ENCODE data around the gene THSD4.

The THSD4 gene

DNA sequence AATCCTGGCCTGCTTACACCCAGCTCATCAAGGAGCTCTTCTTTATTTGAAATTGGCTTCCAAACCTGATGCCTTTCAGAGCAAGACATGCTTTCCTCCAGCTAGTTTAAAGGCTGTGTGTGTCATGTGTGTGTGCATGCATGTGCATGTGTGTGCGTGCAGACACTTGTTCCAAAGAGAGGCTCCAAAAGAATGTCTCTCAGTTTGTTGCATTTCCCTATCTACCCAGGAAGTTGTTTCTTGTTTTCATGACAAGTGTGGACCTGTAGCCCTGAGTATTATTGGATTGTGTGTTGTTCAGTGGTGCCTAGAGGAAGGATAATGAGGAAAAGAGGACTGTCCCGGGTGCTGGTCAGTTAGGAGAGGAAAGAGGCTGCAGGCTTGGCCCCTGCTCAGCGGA, 240.0 kb downstream of the THSD4 start:
- H3K4me1 ChIP-seq (ENCODE audit: control insufficient read depth, insufficient read depth, low read depth, low read length) = no peaks in the 10 kb centered on the region
- no peak for DNase-seq
- H3K4ac ChIP-seq (ENCODE audit: low read depth in 1 of 2, low read length in 2 of 2) = no peak overlapping the region
- no peak overlapping the region for H3K27ac ChIP-seq (ENCODE audit: low read length, poor library complexity, severe bottlenecking)
- WGBS = 95% methylated on average over 3 of the region's 3 CpGs
- peaks cover 0 to 7% of the 10 kb centered on the region in 2 experiments for H3K36me3 ChIP-seq (ENCODE audit: control insufficient read depth in 1 of 2, insufficient read depth in 2 of 2, low read depth in 1 of 2, low read length in 2 of 2)
- no peak overlapping the region for H2AK5ac ChIP-seq (ENCODE audit: low read length, severe bottlenecking)
- H2AFZ ChIP-seq (ENCODE audit: low read depth, low read length) = no peak overlapping the region
- no peak overlapping the region for H3K9ac ChIP-seq (ENCODE audit: low read length)
- no peak overlapping the region for H3K4me2 ChIP-seq (ENCODE audit: low read length, poor library complexity, severe bottlenecking)
- H2BK120ac ChIP-seq (ENCODE audit: low read depth, low read length) = no peak overlapping the region
- no peak overlapping the region for H3K4me3 ChIP-seq (ENCODE audit: insufficient read depth in 1 of 2, low read depth in 1 of 2, low read length in 2 of 2)
- no peaks in the 10 kb centered on the region for H3K79me1 ChIP-seq (replicated peaks; ENCODE audit: low read length, poor library complexity, severe bottlenecking)
- H3K14ac ChIP-seq (ENCODE audit: low read length in 2 of 2) = no peak overlapping the region
- no peak overlapping the region for H2BK15ac ChIP-seq (ENCODE audit: low read depth, poor library complexity, severe bottlenecking)
- no peak overlapping the region for H2BK12ac ChIP-seq (ENCODE audit: low read length in 2 of 2)
- no peaks in the 10 kb centered on the region for H3K9me3 ChIP-seq (ENCODE audit: control insufficient read depth, low read length)
- H3K18ac ChIP-seq (ENCODE audit: low read depth in 1 of 2, low read length in 2 of 2) = no peak overlapping the region
- no peak overlapping the region for H4K91ac ChIP-seq (ENCODE audit: low read length)
- H3K23ac ChIP-seq (ENCODE audit: low read length in 2 of 2) = no peak overlapping the region
- no peaks in the 10 kb centered on the region for H3K27me3 ChIP-seq (ENCODE audit: control insufficient read depth in 1 of 2, insufficient read depth in 1 of 2, low read length in 2 of 2)
- H4K8ac ChIP-seq (ENCODE audit: low read length) = no peak overlapping the region
- no peak overlapping the region for H2BK5ac ChIP-seq (ENCODE audit: low read depth, low read length, poor library complexity, severe bottlenecking)

DNA sequence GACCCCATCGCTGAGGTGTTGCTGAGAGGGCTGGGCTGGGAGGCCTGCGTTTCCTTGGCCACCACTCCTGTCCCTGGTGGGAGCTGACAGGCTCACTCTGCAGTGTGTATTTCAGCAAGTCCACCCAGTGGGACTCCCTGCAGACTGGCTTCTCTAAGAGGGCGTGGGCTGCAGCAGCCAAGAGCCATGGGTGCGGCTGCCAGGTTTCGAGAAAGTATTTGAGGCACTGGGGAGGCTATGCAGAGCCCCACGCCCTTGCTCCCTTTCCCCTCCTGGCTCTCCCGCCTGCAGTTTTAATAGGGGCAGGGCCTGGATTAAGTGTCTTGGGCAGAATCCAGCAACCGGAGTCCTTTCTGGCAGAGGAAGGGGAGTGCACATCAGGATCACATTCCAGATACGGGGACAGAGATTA, 242.1 kb downstream of the THSD4 start:
- Histone ChIP-seq H3K9me3 (ENCODE audit: control insufficient read depth, low read length) (no peaks in the 10 kb centered on the region), H3K4me3 (ENCODE audit: insufficient read depth in 1 of 2, low read depth in 1 of 2, low read length in 2 of 2) (no peak overlapping the region), H2BK12ac (ENCODE audit: low read length in 2 of 2) (no peak overlapping the region), H3K9ac (ENCODE audit: low read length) (no peak overlapping the region), H4K8ac (ENCODE audit: low read length) (no peak overlapping the region), H3K36me3 (ENCODE audit: control insufficient read depth in 1 of 2, insufficient read depth in 2 of 2, low read depth in 1 of 2, low read length in 2 of 2) (peaks cover 0 to 7% of the 10 kb centered on the region in 2 experiments), H2AFZ (ENCODE audit: low read depth, low read length) (no peak overlapping the region), H2BK5ac (ENCODE audit: low read depth, low read length, poor library complexity, severe bottlenecking) (no peak overlapping the region), H4K91ac (ENCODE audit: low read length) (no peak overlapping the region), H2BK15ac (ENCODE audit: low read depth, poor library complexity, severe bottlenecking) (no peak overlapping the region), H2AK5ac (ENCODE audit: low read length, severe bottlenecking) (no peak overlapping the region), H3K14ac (ENCODE audit: low read length in 2 of 2) (peak overlapping the region in 1 of 2 experiments; percentile 71), H3K4me2 (ENCODE audit: low read length, poor library complexity, severe bottlenecking) (no peak overlapping the region), H3K18ac (ENCODE audit: low read depth in 1 of 2, low read length in 2 of 2) (no peak overlapping the region), H3K23ac (ENCODE audit: low read length in 2 of 2) (no peak overlapping the region), H3K4ac (ENCODE audit: low read depth in 1 of 2, low read length in 2 of 2) (no peak overlapping the region), H3K79me1 (replicated peaks; ENCODE audit: low read length, poor library complexity, severe bottlenecking) (no peaks in the 10 kb centered on the region), H3K27ac (ENCODE audit: low read length, poor library complexity, severe bottlenecking) (no peak overlapping the region), H3K4me1 (ENCODE audit: control insufficient read depth, insufficient read depth, low read depth, low read length) (no peaks in the 10 kb centered on the region), H3K27me3 (ENCODE audit: control insufficient read depth in 1 of 2, insufficient read depth in 1 of 2, low read length in 2 of 2) (no peaks in the 10 kb centered on the region), H2BK120ac (ENCODE audit: low read depth, low read length) (no peak overlapping the region)
- DNase-seq = no peak
- 92% methylated on average over 9 of the region's 9 CpGs for WGBS

DNA sequence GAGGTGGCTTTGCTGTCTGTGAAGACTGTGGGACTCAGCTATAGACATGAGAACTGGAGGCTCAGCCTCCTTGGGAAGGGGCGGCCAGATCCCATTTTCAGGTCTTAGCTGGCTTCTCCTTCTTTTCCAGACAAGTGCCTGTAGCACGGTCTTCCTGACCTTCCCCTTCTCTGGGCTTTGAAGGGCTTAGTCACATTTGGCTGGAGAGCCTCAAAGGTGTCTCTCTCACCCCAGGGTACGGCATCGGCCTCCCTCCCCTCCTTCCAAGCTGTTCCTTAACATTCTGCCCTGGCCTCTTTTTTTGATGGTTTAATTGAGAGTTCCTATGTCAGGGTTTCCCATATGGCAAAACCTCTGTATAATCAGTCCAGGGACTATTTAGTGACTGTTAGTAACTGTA, 242.7 kb downstream of the THSD4 start:
- H3K14ac ChIP-seq (ENCODE audit: low read length in 2 of 2) = no peak overlapping the region
- no peak overlapping the region for H4K8ac ChIP-seq (ENCODE audit: low read length)
- H3K18ac ChIP-seq (ENCODE audit: low read depth in 1 of 2, low read length in 2 of 2) = no peak overlapping the region
- H2BK12ac ChIP-seq (ENCODE audit: low read length in 2 of 2) = no peak overlapping the region
- H3K4ac ChIP-seq (ENCODE audit: low read depth in 1 of 2, low read length in 2 of 2) = no peak overlapping the region
- H3K4me2 ChIP-seq (ENCODE audit: low read length, poor library complexity, severe bottlenecking) = no peak overlapping the region
- H3K79me1 ChIP-seq (replicated peaks; ENCODE audit: low read length, poor library complexity, severe bottlenecking) = no peaks in the 10 kb centered on the region
- no peak overlapping the region for H2BK5ac ChIP-seq (ENCODE audit: low read depth, low read length, poor library complexity, severe bottlenecking)
- H3K9me3 ChIP-seq (ENCODE audit: control insufficient read depth, low read length) = no peaks in the 10 kb centered on the region
- H3K27me3 ChIP-seq (ENCODE audit: control insufficient read depth in 1 of 2, insufficient read depth in 1 of 2, low read length in 2 of 2) = no peaks in the 10 kb centered on the region
- H3K23ac ChIP-seq (ENCODE audit: low read length in 2 of 2) = no peak overlapping the region
- H4K91ac ChIP-seq (ENCODE audit: low read length) = no peak overlapping the region
- no peaks in the 10 kb centered on the region for H3K4me1 ChIP-seq (ENCODE audit: control insufficient read depth, insufficient read depth, low read depth, low read length)
- no peak overlapping the region for H3K27ac ChIP-seq (ENCODE audit: low read length, poor library complexity, severe bottlenecking)
- H2BK15ac ChIP-seq (ENCODE audit: low read depth, poor library complexity, severe bottlenecking) = no peak overlapping the region
- no peak overlapping the region for H3K4me3 ChIP-seq (ENCODE audit: insufficient read depth in 1 of 2, low read depth in 1 of 2, low read length in 2 of 2)
- H2AFZ ChIP-seq (ENCODE audit: low read depth, low read length) = no peak overlapping the region
- H3K36me3 ChIP-seq (ENCODE audit: control insufficient read depth in 1 of 2, insufficient read depth in 2 of 2, low read depth in 1 of 2, low read length in 2 of 2) = peaks cover 0 to 7% of the 10 kb centered on the region in 2 experiments
- H3K9ac ChIP-seq (ENCODE audit: low read length) = no peak overlapping the region
- no peak overlapping the region for H2BK120ac ChIP-seq (ENCODE audit: low read depth, low read length)
- H2AK5ac ChIP-seq (ENCODE audit: low read length, severe bottlenecking) = no peak overlapping the region
- 95% methylated on average over 2 of the region's 4 CpGs for WGBS
- DNase-seq = no peak

DNA sequence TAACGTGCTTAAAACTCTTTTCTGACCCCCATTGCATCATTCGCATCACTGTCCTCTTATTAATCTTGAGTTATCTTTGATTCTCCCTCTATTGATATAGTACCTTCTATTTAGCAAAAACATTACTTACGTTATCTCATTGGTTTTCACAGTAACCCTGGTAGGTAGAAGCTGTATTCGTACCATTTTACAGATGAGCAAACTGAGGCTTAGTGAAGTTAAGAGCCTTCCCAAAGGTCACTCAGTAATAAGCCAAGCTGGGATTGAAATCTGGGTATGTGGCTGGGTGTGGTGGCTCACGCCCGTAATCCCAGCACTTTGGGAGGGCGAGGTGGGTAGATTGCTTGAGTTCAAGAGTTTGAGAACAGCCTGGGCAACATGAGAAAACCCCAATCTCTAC, 244.0 kb downstream of the THSD4 start:
- H4K8ac ChIP-seq (ENCODE audit: low read length) = no peak overlapping the region
- H3K4me2 ChIP-seq (ENCODE audit: low read length, poor library complexity, severe bottlenecking) = no peak overlapping the region
- peaks cover under 1 to 7% of the 10 kb centered on the region in 2 experiments for H3K36me3 ChIP-seq (ENCODE audit: control insufficient read depth in 1 of 2, insufficient read depth in 2 of 2, low read depth in 1 of 2, low read length in 2 of 2)
- no peak overlapping the region for H3K18ac ChIP-seq (ENCODE audit: low read depth in 1 of 2, low read length in 2 of 2)
- no peak overlapping the region for H3K23ac ChIP-seq (ENCODE audit: low read length in 2 of 2)
- no peaks in the 10 kb centered on the region for H3K9me3 ChIP-seq (ENCODE audit: control insufficient read depth, low read length)
- H2AK5ac ChIP-seq (ENCODE audit: low read length, severe bottlenecking) = no peak overlapping the region
- no peak overlapping the region for H3K27ac ChIP-seq (ENCODE audit: low read length, poor library complexity, severe bottlenecking)
- H2AFZ ChIP-seq (ENCODE audit: low read depth, low read length) = no peak overlapping the region
- H3K27me3 ChIP-seq (ENCODE audit: control insufficient read depth in 1 of 2, insufficient read depth in 1 of 2, low read length in 2 of 2) = no peaks in the 10 kb centered on the region
- H3K79me1 ChIP-seq (replicated peaks; ENCODE audit: low read length, poor library complexity, severe bottlenecking) = peaks cover 5% of the 10 kb centered on the region
- H3K4me3 ChIP-seq (ENCODE audit: insufficient read depth in 1 of 2, low read depth in 1 of 2, low read length in 2 of 2) = no peak overlapping the region
- H2BK120ac ChIP-seq (ENCODE audit: low read depth, low read length) = no peak overlapping the region
- H2BK12ac ChIP-seq (ENCODE audit: low read length in 2 of 2) = no peak overlapping the region
- no peak overlapping the region for H3K9ac ChIP-seq (ENCODE audit: low read length)
- no peak overlapping the region for H2BK5ac ChIP-seq (ENCODE audit: low read depth, low read length, poor library complexity, severe bottlenecking)
- no peak overlapping the region for H2BK15ac ChIP-seq (ENCODE audit: low read depth, poor library complexity, severe bottlenecking)
- no peak overlapping the region for H3K4ac ChIP-seq (ENCODE audit: low read depth in 1 of 2, low read length in 2 of 2)
- no peaks in the 10 kb centered on the region for H3K4me1 ChIP-seq (ENCODE audit: control insufficient read depth, insufficient read depth, low read depth, low read length)
- WGBS = 89% methylated on average over 4 of the region's 7 CpGs
- DNase-seq = no peak
- no peak overlapping the region for H3K14ac ChIP-seq (ENCODE audit: low read length in 2 of 2)
- no peak overlapping the region for H4K91ac ChIP-seq (ENCODE audit: low read length)
